ENCODE data around the gene QPCT.

Gene QPCT

DNA sequence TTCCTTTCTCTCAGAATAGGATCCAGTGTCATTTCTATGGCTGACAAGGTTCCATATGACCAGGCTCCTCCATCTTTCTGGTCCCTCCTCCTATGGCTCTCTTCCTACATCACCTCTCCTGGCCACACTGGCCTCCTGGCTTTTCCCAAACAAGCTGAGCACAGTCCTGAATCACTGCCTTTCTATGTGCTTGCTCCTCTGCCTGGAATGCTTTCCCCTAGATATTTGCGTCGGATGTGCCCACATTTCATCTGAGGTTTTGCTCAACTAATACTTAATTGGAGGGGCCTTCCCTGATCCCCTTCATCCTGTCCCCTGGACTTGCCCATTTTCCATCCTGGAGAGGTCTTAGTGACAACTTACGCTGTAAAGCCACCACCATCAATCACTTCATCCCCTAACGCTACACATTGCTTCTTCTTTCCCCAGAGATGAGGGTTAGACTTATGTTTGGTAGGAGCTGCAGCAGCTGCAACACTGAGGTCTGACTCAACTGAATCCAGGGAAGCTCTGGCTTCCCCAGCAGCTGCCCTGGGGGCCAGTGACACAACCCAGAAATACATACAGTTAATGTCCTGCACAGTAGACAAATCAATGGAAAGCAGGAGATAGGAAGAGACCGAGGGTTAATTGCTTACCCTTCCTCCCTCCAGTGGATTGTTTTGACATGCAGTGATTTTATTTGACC lies 42.9 kb downstream of the QPCT start:
- TF ChIP-seq ZFX (IDR thresholded peaks at IDR 0.05), result no peak
- TF ChIP-seq, protein P1, sequence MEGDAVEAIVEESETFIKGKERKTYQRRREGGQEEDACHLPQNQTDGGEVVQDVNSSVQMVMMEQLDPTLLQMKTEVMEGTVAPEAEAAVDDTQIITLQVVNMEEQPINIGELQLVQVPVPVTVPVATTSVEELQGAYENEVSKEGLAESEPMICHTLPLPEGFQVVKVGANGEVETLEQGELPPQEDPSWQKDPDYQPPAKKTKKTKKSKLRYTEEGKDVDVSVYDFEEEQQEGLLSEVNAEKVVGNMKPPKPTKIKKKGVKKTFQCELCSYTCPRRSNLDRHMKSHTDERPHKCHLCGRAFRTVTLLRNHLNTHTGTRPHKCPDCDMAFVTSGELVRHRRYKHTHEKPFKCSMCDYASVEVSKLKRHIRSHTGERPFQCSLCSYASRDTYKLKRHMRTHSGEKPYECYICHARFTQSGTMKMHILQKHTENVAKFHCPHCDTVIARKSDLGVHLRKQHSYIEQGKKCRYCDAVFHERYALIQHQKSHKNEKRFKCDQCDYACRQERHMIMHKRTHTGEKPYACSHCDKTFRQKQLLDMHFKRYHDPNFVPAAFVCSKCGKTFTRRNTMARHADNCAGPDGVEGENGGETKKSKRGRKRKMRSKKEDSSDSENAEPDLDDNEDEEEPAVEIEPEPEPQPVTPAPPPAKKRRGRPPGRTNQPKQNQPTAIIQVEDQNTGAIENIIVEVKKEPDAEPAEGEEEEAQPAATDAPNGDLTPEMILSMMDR (conservative IDR thresholded peaks at IDR 0.05), result no peak

DNA sequence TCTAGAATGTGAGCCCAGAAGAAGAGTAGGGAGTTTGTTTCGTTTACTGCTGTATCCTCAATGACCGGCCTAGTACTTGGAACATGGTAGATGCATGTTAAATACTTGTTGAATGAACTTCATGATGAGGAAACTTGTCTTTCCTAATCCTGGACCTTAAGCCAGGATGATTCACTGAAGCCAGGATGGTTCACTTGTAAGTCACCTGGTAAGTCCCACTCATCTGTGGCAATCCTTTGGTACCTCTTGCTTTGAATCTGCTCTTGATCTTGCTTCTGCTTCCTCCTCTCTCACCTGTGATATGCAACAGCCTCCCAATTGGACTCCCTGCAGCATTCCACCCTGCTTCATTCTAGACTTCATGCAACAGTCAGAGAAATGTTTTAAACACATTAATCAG lies 43.6 kb downstream of the QPCT start:
- H3K27ac ChIP-seq, result no peak overlapping the region
- TF ChIP-seq, protein P1 (conservative IDR thresholded peaks at IDR 0.05), result no peak
- no peak for TF ChIP-seq ZFX (IDR thresholded peaks at IDR 0.05)

More for the DNA sequence above, 42.9 kb downstream of the QPCT start:
- no peak overlapping the region for H3K27ac ChIP-seq

DNA sequence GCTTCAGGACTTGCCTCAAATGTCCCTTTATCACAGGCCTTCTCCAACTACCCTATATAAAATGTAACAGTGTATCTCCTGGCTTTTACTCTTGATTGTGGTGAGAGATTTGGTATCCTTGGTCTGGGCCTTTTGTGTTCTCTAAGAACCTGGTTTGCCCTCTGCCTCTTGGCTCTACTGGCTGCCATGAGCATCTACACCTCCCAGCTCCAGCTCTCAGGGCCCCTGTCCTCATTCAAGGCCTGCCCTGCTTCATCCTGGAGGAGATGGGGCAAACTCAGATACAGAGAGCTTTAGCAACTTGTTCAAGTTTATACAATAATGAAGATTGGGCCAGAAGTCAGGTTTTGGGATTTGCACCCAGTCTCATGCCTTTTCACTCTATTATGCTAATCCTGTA lies 45.0 kb downstream of the QPCT start:
- no peak overlapping the region for H3K27ac ChIP-seq
- TF ChIP-seq, protein P1 (conservative IDR thresholded peaks at IDR 0.05), result no peak
- no peak for TF ChIP-seq ZFX (IDR thresholded peaks at IDR 0.05)

DNA sequence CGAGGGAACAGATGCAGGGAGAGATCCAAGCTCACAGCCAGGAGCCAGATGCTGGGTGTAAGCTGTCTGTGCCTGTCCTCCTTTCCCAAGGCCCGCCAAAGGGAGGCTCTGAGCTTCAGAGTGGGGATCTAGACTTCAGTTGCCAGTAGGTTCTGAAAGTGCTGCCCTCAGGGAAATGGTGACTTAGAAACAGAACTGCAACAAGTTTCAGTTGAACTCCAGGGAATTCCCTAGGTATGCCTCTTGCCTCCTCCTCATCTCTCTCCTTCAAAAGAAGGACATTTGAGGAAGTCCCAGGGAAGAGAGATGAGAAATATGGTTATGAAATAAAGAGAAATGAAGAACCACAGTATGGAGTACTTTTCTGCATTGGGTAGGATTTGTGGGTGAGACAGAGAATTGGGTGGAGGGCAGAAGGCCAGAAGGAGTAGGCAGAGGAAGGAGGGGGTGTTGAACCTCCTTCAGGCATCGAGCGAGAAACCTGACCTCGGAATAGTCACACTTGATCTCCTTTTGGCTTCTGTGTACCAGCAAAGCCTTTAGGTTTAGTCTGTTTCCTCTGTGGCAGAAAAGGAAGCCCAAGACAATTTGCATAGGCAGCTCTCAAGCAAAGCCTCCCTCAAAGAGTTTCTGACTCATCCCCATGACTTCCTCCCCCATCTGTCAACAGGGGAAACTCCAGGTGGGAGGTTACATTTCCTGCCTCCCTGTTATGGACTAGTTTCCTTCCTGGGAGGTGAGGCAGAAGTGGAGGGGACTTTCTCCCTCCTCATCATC lies 45.7 kb downstream of the QPCT start:
- TF ChIP-seq, protein P1 (conservative IDR thresholded peaks at IDR 0.05), result no peak
- TF ChIP-seq ZFX (IDR thresholded peaks at IDR 0.05), result no peak
- H3K27ac ChIP-seq, result no peak overlapping the region

GRCh38 chr2:37390777-37391176 lies 46.3 kb downstream of the QPCT start:
- H3K27ac ChIP-seq, result no peak overlapping the region
- no peak for TF ChIP-seq ZFX (IDR thresholded peaks at IDR 0.05)
- TF ChIP-seq, protein P1 (conservative IDR thresholded peaks at IDR 0.05), result no peak

- no peak overlapping the region for H3K27ac ChIP-seq
- TF ChIP-seq, protein P1 (conservative IDR thresholded peaks at IDR 0.05), result no peak
- no peak for TF ChIP-seq ZFX (IDR thresholded peaks at IDR 0.05)
Measured at GRCh38 chr2:37391711-37392110, 47.3 kb downstream of the QPCT start.

DNA sequence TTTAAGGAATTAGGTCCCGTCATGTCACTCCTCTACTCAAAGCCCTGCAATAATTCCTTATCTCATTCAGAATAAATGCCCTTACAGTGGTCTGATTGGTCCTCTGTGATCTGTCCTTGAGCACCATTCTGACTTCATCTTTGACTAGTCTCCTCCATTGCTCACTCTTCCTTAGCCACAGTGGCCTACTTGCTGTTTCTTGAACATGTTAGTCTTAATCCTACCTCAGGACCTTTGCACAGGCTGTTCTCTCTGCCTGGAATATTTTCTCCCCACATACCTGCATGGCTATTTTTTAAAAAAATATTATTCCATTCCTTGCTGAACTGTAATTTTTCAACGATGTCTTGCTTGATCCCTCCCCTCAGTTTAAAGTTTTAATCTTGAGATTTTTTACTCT lies 48.0 kb downstream of the QPCT start:
- H3K27ac ChIP-seq, result no peak overlapping the region
- TF ChIP-seq ZFX (IDR thresholded peaks at IDR 0.05), result no peak
- TF ChIP-seq, protein P1 (conservative IDR thresholded peaks at IDR 0.05), result no peak

All from C4-2B (cell line).